Measurements from ENCODE around the gene SDK1. TPM values are rescaled to one million over a fixed set of nuclear protein-coding genes. Genes with fewer than 3 reads are reported as not detected.

The SDK1 gene
- total and polyA plus RNA-seq, 10 of the 15 experiments (the other 5 are each of a cell fraction or from before 2014, with no cell fraction given): 0.14 to 0.33 TPM; not detected in 8

- WGBS (ENCODE audit: insufficient coverage, insufficient replicate concordance, low lambda C conversion rate, missing lambda C conversion rate): 0% methylated on average over 1 of the region's 1 CpG
- FAIRE-seq (no peak), ATAC-seq (no peak), DNase-seq (ENCODE audit: low read depth, low spot score) (no peak)
- Histone ChIP-seq H2AFZ (ENCODE audit: control insufficient read depth, low read depth, low read length) (no peak overlapping the region), H3K4me2 (ENCODE audit: control insufficient read depth, insufficient read depth) (no peak overlapping the region), H3K36me3 (ENCODE audit: control insufficient read depth in 2 of 2, insufficient read depth in 2 of 2, low read length in 1 of 2) (no peaks in the 10 kb centered on the region), H3K9ac (ENCODE audit: control insufficient read depth, insufficient read depth, low read length) (no peak overlapping the region), H4K20me1 (ENCODE audit: control insufficient read depth, insufficient read depth) (no peaks in the 10 kb centered on the region), H3K27ac (ENCODE audit: control insufficient read depth, insufficient read depth) (no peak overlapping the region), H3K27me3 (replicated peaks in 1 of 2; ENCODE audit: control insufficient read depth in 2 of 2, insufficient read depth in 2 of 2, low read length in 1 of 2) (no peaks in the 10 kb centered on the region), H3K4me3 (no peak overlapping the region), H3K79me2 (ENCODE audit: control insufficient read depth, insufficient read depth, low read length) (no peaks in the 10 kb centered on the region), H3K4me1 (ENCODE audit: control insufficient read depth, insufficient read depth, low read length) (no peaks in the 10 kb centered on the region), H3K9me3 (replicated peaks; ENCODE audit: control insufficient read depth, insufficient read depth, low read length) (no peaks in the 10 kb centered on the region)
- no TSS peak for BruUV-seq (replicated peaks)
- intact Hi-C loops (cut with micrococcal nuclease; ENCODE audit: unreplicated experiment) (no loop called here), in situ Hi-C loops (cut with MboI) (no loop called here)
- ChIA-PET CTCF (no interaction called here), RAD21 (ENCODE audit: unreplicated experiment) (no interaction called here), POLR2A (no interaction called here), SMC1A (ENCODE audit: uncharacterized antibody, unreplicated experiment) (no interaction called here)
- TF ChIP-seq EED (IDR thresholded peaks at IDR 0.05; ENCODE audit: low read depth): no peak
- no peak for TF ChIP-seq MYC (IDR thresholded peaks at IDR 0.05; ENCODE audit: insufficient read depth, insufficient read length, insufficient replicate concordance, low read length, severe bottlenecking)
- no peak for TF ChIP-seq POU2F2 (IDR thresholded peaks at IDR 0.05; ENCODE audit: borderline replicate concordance, low read depth, low read length)
These were observed 409.1 kb downstream of the SDK1 start for GRCh38 chr7:3710122-3710521.

GRCh38 chr7:3710531-3710930 is 409.5 kb downstream of the SDK1 start:
- in situ Hi-C loops (cut with MboI): no loop called here
- POLR2A ChIA-PET: no interaction called here
- TF ChIP-seq ZNF24 (IDR thresholded peaks at IDR 0.05): no peak
- TF ChIP-seq HDAC6 (IDR thresholded peaks at IDR 0.05; ENCODE audit: unreplicated experiment): no peak
- no peak for TF ChIP-seq TCF3 (IDR thresholded peaks at IDR 0.05; ENCODE audit: borderline replicate concordance, insufficient read depth, low read depth, low read length)
- no peak for TF ChIP-seq CBX5 (IDR thresholded peaks at IDR 0.05; ENCODE audit: low read depth)
- TF ChIP-seq NR2F1 (conservative IDR thresholded peaks at IDR 0.05): no peak
- no peak for TF ChIP-seq POLR2AphosphoS2 (IDR thresholded peaks at IDR 0.05; ENCODE audit: low read depth, low read length)
- TF ChIP-seq ESRRA (IDR thresholded peaks at IDR 0.05; ENCODE audit: low read length): no peak
- no peak for TF ChIP-seq ELK1 (IDR thresholded peaks at IDR 0.05; ENCODE audit: low read depth, low read length)
- no peak for TF ChIP-seq RAD21 (IDR thresholded peaks at IDR 0.05; ENCODE audit: insufficient read depth, low read depth, low read length)
- no peak for TF ChIP-seq ZNF274 (IDR thresholded peaks at IDR 0.05; ENCODE audit: insufficient read depth, insufficient read length)
- TF ChIP-seq POLR2AphosphoS5 (IDR thresholded peaks at IDR 0.05; ENCODE audit: low read length): no peak
- no peak for TF ChIP-seq HDAC2 (IDR thresholded peaks at IDR 0.05)
- no peak for TF ChIP-seq SREBF1 (IDR thresholded peaks at IDR 0.05; ENCODE audit: low read length)
- TF ChIP-seq BCLAF1 (IDR thresholded peaks at IDR 0.05): no peak

More at GRCh38 chr7:3710531-3710930, 409.5 kb downstream of the SDK1 start:
- Histone ChIP-seq H3K4me1 (ENCODE audit: control insufficient read depth, insufficient read depth, low read length) (no peaks in the 10 kb centered on the region), H3K27me3 (replicated peaks in 1 of 2; ENCODE audit: control insufficient read depth in 2 of 2, insufficient read depth in 2 of 2, low read length in 1 of 2) (no peaks in the 10 kb centered on the region), H3K36me3 (ENCODE audit: control insufficient read depth in 2 of 2, insufficient read depth in 2 of 2, low read length in 1 of 2) (no peaks in the 10 kb centered on the region), H4K20me1 (ENCODE audit: control insufficient read depth, insufficient read depth) (no peaks in the 10 kb centered on the region), H3K9me3 (replicated peaks; ENCODE audit: control insufficient read depth, insufficient read depth, low read length) (no peaks in the 10 kb centered on the region), H2AFZ (ENCODE audit: control insufficient read depth, low read depth, low read length) (no peak overlapping the region), H3K4me3 (no peak overlapping the region), H3K27ac (ENCODE audit: control insufficient read depth, insufficient read depth) (no peak overlapping the region), H3K9ac (ENCODE audit: control insufficient read depth, insufficient read depth, low read length) (no peak overlapping the region), H3K79me2 (ENCODE audit: control insufficient read depth, insufficient read depth, low read length) (no peaks in the 10 kb centered on the region), H3K4me2 (ENCODE audit: control insufficient read depth, insufficient read depth) (no peak overlapping the region)
- ATAC-seq (no peak), FAIRE-seq (no peak), DNase-seq (ENCODE audit: low read depth, low spot score) (no peak)
- intact Hi-C loops (cut with micrococcal nuclease; ENCODE audit: unreplicated experiment): no loop called here
- RAD21 ChIA-PET (ENCODE audit: unreplicated experiment): no interaction called here
- SMC1A ChIA-PET (ENCODE audit: uncharacterized antibody, unreplicated experiment): no interaction called here
- WGBS (ENCODE audit: insufficient coverage, insufficient replicate concordance, low lambda C conversion rate, missing lambda C conversion rate): 0% methylated on average over 5 of the region's 5 CpGs
- no TSS peak for BruUV-seq (replicated peaks)
- CTCF ChIA-PET: no interaction called here

Data from GM12878 (cell line).